ENCODE measurements around the gene GSTO1.

Gene GSTO1

GRCh38 chr10:104251443-104251842 is 3.2 kb upstream of the GSTO1 start:
- no peak for DNase-seq
- Histone ChIP-seq H3K4me1 (peaks cover 0 to 11% (median 7%) of the 10 kb centered on the region in 4 donors), H3K27me3 (no peaks in the 10 kb centered on the region), H3K36me3 (no peaks in the 10 kb centered on the region), H3K4me3 (no peak overlapping the region), H3K27ac (no peak overlapping the region), H3K9me3 (no peaks in the 10 kb centered on the region)
- no peak for TF ChIP-seq CTCF (IDR thresholded peaks at IDR 0.05)
- intact Hi-C loops (cut with DNase I; ENCODE audit: low total_unique reads), result no loop called here

DNA sequence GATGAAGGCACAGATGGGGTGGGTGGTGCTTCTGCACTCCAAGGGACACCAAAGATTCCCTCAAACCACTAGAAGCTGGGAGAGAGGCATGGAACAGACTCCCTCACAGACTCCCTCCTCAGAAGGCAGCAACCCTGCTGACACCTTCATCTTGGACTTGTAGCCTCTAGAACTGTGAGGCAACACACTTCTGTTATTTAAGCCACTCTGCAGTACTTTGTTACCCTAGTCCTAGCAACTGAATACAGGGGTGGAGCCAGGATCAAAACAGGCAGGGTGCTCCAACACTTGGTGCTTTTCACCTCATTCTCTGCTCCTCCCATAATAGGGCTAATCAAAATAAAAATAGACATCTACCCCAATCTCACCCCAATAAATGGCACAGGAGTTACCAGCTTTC is 2.3 kb upstream of the GSTO1 start:
- H3K9me3 ChIP-seq, result no peaks in the 10 kb centered on the region
- intact Hi-C loops (cut with DNase I; ENCODE audit: low total_unique reads), result no loop called here
- no peak overlapping the region for H3K4me3 ChIP-seq
- no peaks in the 10 kb centered on the region for H3K27me3 ChIP-seq
- H3K27ac ChIP-seq, result no peak overlapping the region
- TF ChIP-seq CTCF (IDR thresholded peaks at IDR 0.05), result no peak
- H3K36me3 ChIP-seq, result peaks cover 0 to 1% (median under 1%) of the 10 kb centered on the region in 3 donors
- no peak for DNase-seq
- peaks cover 0 to 20% (median 11%) of the 10 kb centered on the region in 4 donors for H3K4me1 ChIP-seq

DNA sequence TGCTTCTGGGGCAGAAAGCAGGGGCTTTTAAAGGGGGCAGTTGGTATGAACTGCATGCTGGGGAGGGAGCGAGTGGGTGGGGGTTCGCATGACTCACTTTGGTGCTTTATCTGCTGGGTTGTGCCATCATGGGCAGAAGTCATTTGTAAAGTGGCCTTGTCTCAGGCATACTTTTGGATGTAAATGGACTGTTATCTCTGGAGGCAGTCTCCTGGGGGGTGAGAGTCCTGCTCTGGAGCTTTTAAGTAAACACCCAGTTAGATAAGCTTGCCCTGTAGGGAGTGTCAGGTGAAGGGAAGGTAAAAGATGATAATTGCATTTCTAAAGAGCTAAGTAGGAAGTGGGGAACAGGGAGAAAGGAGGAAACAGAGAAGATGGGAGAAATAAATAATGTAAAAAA is 1.6 kb upstream of the GSTO1 start:
- TF ChIP-seq CTCF (IDR thresholded peaks at IDR 0.05), result no peak
- peaks cover 0 to 9% (median 8%) of the 10 kb centered on the region in 3 donors for H3K36me3 ChIP-seq
- no peak overlapping the region for H3K27ac ChIP-seq
- no peak overlapping the region for H3K4me3 ChIP-seq
- no peaks in the 10 kb centered on the region for H3K27me3 ChIP-seq
- DNase-seq, result no peak
- peaks cover 0 to 23% (median 11%) of the 10 kb centered on the region in 4 donors for H3K4me1 ChIP-seq
- intact Hi-C loops (cut with DNase I; ENCODE audit: low total_unique reads), result no loop called here
- no peaks in the 10 kb centered on the region for H3K9me3 ChIP-seq

- H3K27ac ChIP-seq, result peak overlapping the region; percentile 97
- H3K4me1 ChIP-seq, result peaks cover 0 to 23% (median 11%) of the 10 kb centered on the region in 4 donors
- H3K27me3 ChIP-seq, result no peaks in the 10 kb centered on the region
- H3K9me3 ChIP-seq, result no peaks in the 10 kb centered on the region
- DNase-seq, result no peak
- H3K4me3 ChIP-seq, result peak overlapping the region; percentile 90 to 92
- TF ChIP-seq CTCF (IDR thresholded peaks at IDR 0.05), result no peak
- H3K36me3 ChIP-seq, result peaks cover 4 to 15% (median 15%) of the 10 kb centered on the region in 3 donors
- intact Hi-C loops (cut with DNase I; ENCODE audit: low total_unique reads), result no loop called here
Observed at GRCh38 chr10:104253606-104254410, 884 bp upstream of the GSTO1 start.

DNA sequence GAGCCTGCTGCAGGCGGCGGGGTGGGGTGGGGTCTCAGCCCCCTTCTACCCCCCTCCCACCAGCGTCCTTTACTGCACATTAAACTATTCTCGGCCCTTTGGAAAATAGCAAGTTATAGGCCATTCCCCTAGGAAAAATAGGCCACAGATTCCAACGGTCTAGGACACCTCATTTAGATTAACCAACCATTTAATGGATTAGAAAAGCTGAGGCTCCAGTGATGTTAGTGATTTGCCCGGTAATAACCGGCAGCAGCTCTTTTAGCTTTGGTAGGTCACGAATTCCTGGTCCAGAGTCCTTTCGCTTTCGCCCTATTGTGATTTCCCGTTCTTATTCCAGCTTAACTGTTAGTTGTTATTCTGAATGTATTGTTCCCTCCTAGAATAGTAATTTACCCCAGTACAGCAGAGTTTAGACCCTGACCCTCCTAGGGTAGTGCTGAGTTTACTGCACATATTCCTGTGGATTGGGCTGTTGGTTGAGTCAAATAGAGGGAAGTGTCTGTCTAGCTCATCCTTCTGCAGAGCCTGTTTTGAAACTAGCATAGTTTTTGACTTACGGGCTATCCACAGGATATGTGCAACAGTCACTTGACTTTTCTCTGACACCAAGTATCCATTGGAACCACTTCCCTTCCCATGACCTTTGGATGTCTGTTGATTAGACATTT is 754 bp downstream of the GSTO1 start:
- no peak for DNase-seq
- Histone ChIP-seq H3K27me3 (no peaks in the 10 kb centered on the region), H3K27ac (peak overlapping the region; percentile 97), H3K36me3 (peaks cover 13 to 29% (median 27%) of the 10 kb centered on the region in 3 donors), H3K4me1 (peaks cover 0 to 36% (median 20%) of the 10 kb centered on the region in 4 donors), H3K9me3 (no peaks in the 10 kb centered on the region), H3K4me3 (peak overlapping the region; percentile 90 to 92)
- intact Hi-C loops (cut with DNase I; ENCODE audit: low total_unique reads), result no loop called here
- no peak for TF ChIP-seq CTCF (IDR thresholded peaks at IDR 0.05)
